IMR-90 (cell line): Measurements from ENCODE around the gene CROCC2. TPM values are rescaled to one million over a fixed set of nuclear protein-coding genes. Genes with fewer than 3 reads are reported as not detected.

ENCODE experiments used
- ATAC-seq: fragments of 200-7000 bp; cut with Tn5 transposase; 2 replicates; pipeline ENCODE4 v1.9.1; 2020; ENCODE audit warnings: low read depth, mild to moderate bottlenecking, moderate library complexity
- BruUV-seq: library from RNA; stranded (reverse); fragments of 400-500 nt; replicated peaks from 2 replicates; lab custom pipeline; 2021; lab: Mats Ljungman, UMichigan
- CTCF ChIA-PET: fragments of 300-600 bp; formaldehyde crosslinking; extraction: SDS; loops from one replicate; lab custom pipeline; 2021; ENCODE audit warnings: antibody characterized with exemption; lab: Yijun Ruan, JAX
- POLR2A ChIA-PET: fragments of 300-600 bp; sonication (Branson Sonifier 250); formaldehyde crosslinking; loops from one replicate; lab custom pipeline; 2022; ENCODE audit warnings: antibody characterized with exemption; ENCODE audit not compliant: unreplicated experiment; lab: Charles Lee
- DNase-seq: peaks from one replicate; pipeline ENCODE4 v3.0.0; 2013
- H2AFZ ChIP-seq: replicated peaks from 2 replicates; pipeline ENCODE3; 2013; ENCODE audit warnings: low read length, mild to moderate bottlenecking; ENCODE audit not compliant: poor library complexity
- H2AK5ac ChIP-seq: 2 replicates; pipeline ENCODE4 v1.6.1; 2013; ENCODE audit warnings: low read depth, low read length, inconsistent platforms
- H2AK9ac ChIP-seq: replicated peaks from 2 replicates; pipeline ENCODE3; 2013; ENCODE audit warnings: mild to moderate bottlenecking, low read depth, low read length, moderate library complexity; ENCODE audit not compliant: poor library complexity
- H2BK120ac ChIP-seq: 2 replicates; pipeline ENCODE4 v1.6.1; 2013; ENCODE audit warnings: low read depth, low read length, inconsistent platforms
- H2BK15ac ChIP-seq: 3 replicates; pipeline ENCODE4 v1.6.1; 2013; ENCODE audit warnings: low read depth, low read length, inconsistent platforms
- H2BK20ac ChIP-seq: 2 replicates; pipeline ENCODE4 v1.6.1; 2013; ENCODE audit warnings: low read depth, mild to moderate bottlenecking, inconsistent platforms, low read length, moderate library complexity
- H2BK5ac ChIP-seq: 2 replicates; pipeline ENCODE4 v1.6.1; 2013; ENCODE audit warnings: mild to moderate bottlenecking, low read depth, low read length, inconsistent platforms; ENCODE audit not compliant: poor library complexity, severe bottlenecking
- H3K14ac ChIP-seq: replicated peaks from 2 replicates; pipeline ENCODE4 v1.6.1; 2013; ENCODE audit warnings: low read depth, low read length, inconsistent platforms
- H3K18ac ChIP-seq: 2 replicates; pipeline ENCODE4 v1.6.1; 2013; ENCODE audit warnings: low read depth, low read length, control low read depth
- H3K23ac ChIP-seq: 2 replicates; pipeline ENCODE4 v1.6.1; 2013; ENCODE audit warnings: low read depth, low read length, inconsistent platforms
- H3K27ac ChIP-seq: 2 replicates; pipeline ENCODE4 v1.5.1; 2013; ENCODE audit warnings: mild to moderate bottlenecking, control low read depth, low read length; ENCODE audit not compliant: insufficient read depth
- H3K27me3 ChIP-seq: 2 replicates; pipeline ENCODE4 v1.6.1; 2013; ENCODE audit warnings: low read length; ENCODE audit not compliant: control insufficient read depth, insufficient read depth
- H3K36me3 ChIP-seq: 2 replicates; pipeline ENCODE4 v1.6.1; 2013; ENCODE audit warnings: low read length, mixed read lengths; ENCODE audit not compliant: control insufficient read depth, insufficient read depth
- H3K4ac ChIP-seq: 2 replicates; pipeline ENCODE4 v1.6.1; 2013; ENCODE audit warnings: low read depth, low read length, inconsistent platforms
- H3K4me1 ChIP-seq: 2 replicates; pipeline ENCODE4 v1.6.1; 2013; ENCODE audit warnings: low read length, mixed read lengths; ENCODE audit not compliant: control insufficient read depth, insufficient read depth
- H3K4me2 ChIP-seq: 2 replicates; pipeline ENCODE4 v1.6.1; 2013; ENCODE audit warnings: low read depth, mild to moderate bottlenecking, control low read depth, low read length, moderate library complexity
- H3K4me3 ChIP-seq: 2 replicates; pipeline ENCODE4 v1.5.1; 2013; ENCODE audit warnings: low read depth, mild to moderate bottlenecking, control low read depth, low read length, moderate library complexity; ENCODE audit not compliant: insufficient read depth
- H3K56ac ChIP-seq: 2 replicates; pipeline ENCODE4 v1.6.1; 2013; ENCODE audit warnings: low read length, inconsistent platforms; ENCODE audit not compliant: insufficient read depth; ENCODE audit errors: extremely low read depth
- H3K79me1 ChIP-seq, 2 experiments: 2 replicates each; pipeline ENCODE4 v1.6.1; 2013; ENCODE audit warnings: low read length in 2 of 2, inconsistent platforms in 1 of 2, low read depth in 1 of 2
- H3K9ac ChIP-seq: 2 replicates; pipeline ENCODE4 v1.6.1; 2013; ENCODE audit warnings: low read depth, low read length, control low read depth
- H3K9me1 ChIP-seq: 2 replicates; pipeline ENCODE4 v1.6.1; 2013; ENCODE audit warnings: low read length, inconsistent platforms; ENCODE audit not compliant: insufficient read depth
- H3K9me3 ChIP-seq: 2 replicates; pipeline ENCODE4 v1.6.1; 2013; ENCODE audit warnings: low read length; ENCODE audit not compliant: control insufficient read depth, insufficient read depth
- H4K20me1 ChIP-seq: 2 replicates; pipeline ENCODE4 v1.6.1; 2013; ENCODE audit warnings: low read length, inconsistent platforms; ENCODE audit not compliant: insufficient read depth
- H4K5ac ChIP-seq: 2 replicates; pipeline ENCODE4 v1.6.1; 2013; ENCODE audit warnings: mild to moderate bottlenecking, low read depth, low read length, control low read depth
- H4K8ac ChIP-seq, 2 experiments: 2 replicates each; pipeline ENCODE4 v1.6.1; 2013; ENCODE audit warnings: low read depth in 2 of 2, low read length in 2 of 2, control low read depth in 1 of 2, inconsistent platforms in 1 of 2
- H4K91ac ChIP-seq: 2 replicates; pipeline ENCODE4 v1.6.1; 2013; ENCODE audit warnings: low read depth, low read length, inconsistent platforms; ENCODE audit not compliant: insufficient read depth
- BHLHE40 ChIP-seq: fragments of 150-350 bp; IDR thresholded peaks from 2 replicates; pipeline ENCODE4 v1.6.1; 2016; ENCODE audit warnings: mild to moderate bottlenecking, low read depth, low read length
- CEBPB ChIP-seq: IDR thresholded peaks from 2 replicates; pipeline ENCODE4 v1.6.1; 2012; ENCODE audit warnings: low read depth, low read length, improper control_type of control experiment
- CHD1 ChIP-seq: IDR thresholded peaks from 2 replicates; pipeline ENCODE4 v1.6.1; 2012; ENCODE audit warnings: low read depth, low read length, improper control_type of control experiment
- CTCF ChIP-seq: conservative IDR thresholded peaks from 2 replicates; pipeline ENCODE4 v1.5.1; 2012; ENCODE audit warnings: mild to moderate bottlenecking, low read depth, low read length, improper control_type of control experiment
- FOS ChIP-seq: fragments of 150-350 bp; IDR thresholded peaks from 2 replicates; pipeline ENCODE4 v1.6.1; 2016; ENCODE audit warnings: low read depth, low read length
- MAFK ChIP-seq: IDR thresholded peaks from 2 replicates; pipeline ENCODE4 v1.6.1; 2012; ENCODE audit warnings: low read depth, low read length, improper control_type of control experiment
- MAZ ChIP-seq: IDR thresholded peaks from 2 replicates; pipeline ENCODE4 v1.6.1; 2012; ENCODE audit warnings: low read depth, mild to moderate bottlenecking, low read length, improper control_type of control experiment, moderate library complexity, borderline replicate concordance
- MXI1 ChIP-seq: IDR thresholded peaks from 2 replicates; pipeline ENCODE4 v1.6.1; 2012; ENCODE audit warnings: low read depth, mild to moderate bottlenecking, low read length, moderate library complexity, borderline replicate concordance
- POLR2A ChIP-seq: IDR thresholded peaks from 2 replicates; pipeline ENCODE4 v1.6.1; 2012; ENCODE audit warnings: mild to moderate bottlenecking, low read depth, low read length
- RAD21 ChIP-seq: IDR thresholded peaks from 2 replicates; pipeline ENCODE4 v1.6.1; 2012; ENCODE audit warnings: low read length, improper control_type of control experiment
- RCOR1 ChIP-seq: IDR thresholded peaks from 2 replicates; pipeline ENCODE4 v1.6.1; 2012; ENCODE audit warnings: mild to moderate bottlenecking, low read length, improper control_type of control experiment; ENCODE audit not compliant: insufficient replicate concordance
- RFX5 ChIP-seq: IDR thresholded peaks from 2 replicates; pipeline ENCODE4 v1.8.0; 2012; ENCODE audit warnings: low read depth, mild to moderate bottlenecking, low read length, moderate library complexity
- SMC3 ChIP-seq: fragments of 150-350 bp; IDR thresholded peaks from 2 replicates; pipeline ENCODE4 v1.6.1; 2016; ENCODE audit warnings: low read depth, mild to moderate bottlenecking, antibody characterized with exemption, low read length, moderate library complexity
- USF2 ChIP-seq: fragments of 150-350 bp; IDR thresholded peaks from 2 replicates; pipeline ENCODE4 v1.6.1; 2017; ENCODE audit warnings: mild to moderate bottlenecking, antibody characterized with exemption, low read length, low read depth
- WGBS, 2 experiments: methylation state at CpG; one replicate each; pipeline versions ENCODE4 v1.1.5 to v1.1.7; 2013; ENCODE audit warnings: missing lambda C conversion rate in 2 of 2; ENCODE audit not compliant: insufficient read length in 1 of 2; ENCODE audit errors: extremely low coverage in 2 of 2; 5-methylcytosine and 5-hydroxymethylcytosine counted together
- dilution Hi-C: fragments of 300-500 bp; cut with HindIII; formaldehyde crosslinking; loops from one replicate; pipeline ENCODE4 v1.14.3; 2018; ENCODE audit warnings: low sequenced_read_pairs; ENCODE audit not compliant: unreplicated experiment
- in situ Hi-C: fragments of 300-500 bp; cut with MboI; formaldehyde crosslinking; loops from 3 replicates; pipeline ENCODE4 v1.14.3; 2019; ENCODE audit warnings: low sequenced_read_pairs, inconsistent platforms, mixed read lengths
- intact Hi-C: fragments of 100-400 bp; cut with micrococcal nuclease; formaldehyde crosslinking; loops from 2 replicates; pipeline ENCODE4 v1.10.0; 2022
- polyA plus RNA-seq, 3 experiments: library from polyadenylated mRNA; depleted of rRNA; stranded (reverse); fragments of >200 nt; gene quantifications; 2 replicates each; pipeline ENCODE4 v1.2.3, GENCODE V29; 2012; ENCODE audit warnings: low replicate concordance in 1 of 3
- total RNA-seq: library from RNA; depleted of rRNA; stranded (reverse); fragments of >200 nt; gene quantifications from 2 replicates; pipeline ENCODE4 v1.2.3, GENCODE V29; 2012

Gene CROCC2
- total and polyA plus RNA-seq, 2 of the 4 experiments (the other 2 are of a cell fraction), result not detected

GRCh38 chr2:240960971-240961876, 55.1 kb downstream of the CROCC2 start:
- ChIA-PET CTCF (no interaction called here), POLR2A (no interaction called here)
- H4K20me1 ChIP-seq, result no peaks in the 10 kb centered on the region
- H3K79me1 ChIP-seq, result no peaks in the 10 kb centered on the region
- no peaks in the 10 kb centered on the region for H3K9me3 ChIP-seq
- H3K9ac ChIP-seq, result no peak overlapping the region
- H2BK120ac ChIP-seq, result no peak overlapping the region
- 75% methylated on average over 23 of the region's 27 CpGs; no CpG with 5 or more reads in 1 of the 2 experiments for WGBS, 2 experiments
- in situ Hi-C loops, result no loop called here
- no peak overlapping the region for H3K56ac ChIP-seq
- H3K4ac ChIP-seq, result peak overlapping the region; percentile 33; the same call in 1 of the 2 replicates
- intact Hi-C loops, result no loop called here
- no peaks in the 10 kb centered on the region for H3K36me3 ChIP-seq
- no peak overlapping the region; the same call in 1 of the 2 replicates for H4K91ac ChIP-seq
- peak overlapping the region; percentile 23 for H2AFZ ChIP-seq
- H2BK5ac ChIP-seq, result no peak overlapping the region
- no peak; the same call in 1 of the 2 replicates for ATAC-seq
- DNase-seq, result no peak
- H4K5ac ChIP-seq, result peak overlapping the region; percentile 18; the same call in 1 of the 2 replicates
- peak overlapping the region; percentile 15 for H2AK5ac ChIP-seq
- peaks cover 5% of the 10 kb centered on the region; the same call in 1 of the 2 replicates for H3K27me3 ChIP-seq
- no TSS peak for BruUV-seq
- 0 out of 2 replicates have a peak overlapping the region, but pooled peaks have one; percentile 24 for H2BK20ac ChIP-seq
- H2BK15ac ChIP-seq, result no peak overlapping the region
- H3K27ac ChIP-seq, result peak overlapping the region; percentile 48; the same call in 1 of the 2 replicates
- no peak overlapping the region for H3K4me3 ChIP-seq
- peaks cover 32% of the 10 kb centered on the region; the same call in 1 of the 2 replicates for H3K4me1 ChIP-seq
- no peak overlapping the region; the same call in 1 of the 2 replicates for H3K14ac ChIP-seq
- H3K9me1 ChIP-seq, result peaks cover 10% of the 10 kb centered on the region
- peak overlapping the region; percentile 73; the same call in 1 of the 2 replicates for H3K23ac ChIP-seq
- no peak overlapping the region for H4K8ac ChIP-seq
- dilution Hi-C loops, result no loop called here
- H3K18ac ChIP-seq, result peak overlapping the region; percentile 28; the same call in 1 of the 2 replicates
- H3K4me2 ChIP-seq, result no peak overlapping the region; the same call in 1 of the 2 replicates
- H2AK9ac ChIP-seq, result peak overlapping the region; percentile 3
- TF ChIP-seq CHD1 (no peak), CEBPB (no peak), RAD21 (no peak), RFX5 (no peak), BHLHE40 (no peak), MXI1 (no peak), MAZ (no peak), SMC3 (no peak), POLR2A (no peak), CTCF (no peak), RCOR1 (no peak), MAFK (no peak), USF2 (no peak), FOS (no peak)
